BLaER1 treated with 17β-estradiol and CSF1 and Interleukin-3, amounts not matched to agents 10 nM and 100 nM (cell line): ENCODE data around the gene KMT2E.

Experiments
- H3K27ac ChIP-seq, 11 experiments: shearing (Covaris generic); formaldehyde crosslinking; 2 replicates each; pipeline ENCODE4 v1.8.1; 2022
- H3K27me3 ChIP-seq, 11 experiments: shearing (Covaris generic); formaldehyde crosslinking; 2 replicates each; pipeline ENCODE4 v1.8.1; 2022
- H3K36me3 ChIP-seq, 11 experiments: shearing (Covaris generic); formaldehyde crosslinking; 2 replicates each; pipeline ENCODE4 v1.8.1; 2022
- H3K4me1 ChIP-seq, 10 experiments: shearing (Covaris generic); formaldehyde crosslinking; 2 replicates each; pipeline ENCODE4 v1.8.1; 2022
- H3K4me2 ChIP-seq, 11 experiments: shearing (Covaris generic); formaldehyde crosslinking; 2 replicates each; pipeline ENCODE4 v1.8.1; 2022
- H3K4me3 ChIP-seq, 10 experiments: shearing (Covaris generic); formaldehyde crosslinking; 2 replicates each; pipeline ENCODE4 v1.8.1; 2022
- H3K9ac ChIP-seq, 11 experiments: shearing (Covaris generic); formaldehyde crosslinking; 2 replicates each; pipeline ENCODE4 v1.8.1; 2022
- H3K9me3 ChIP-seq, 11 experiments: shearing (Covaris generic); formaldehyde crosslinking; replicated peaks in 1 of 11; 2 replicates each; pipeline ENCODE4 v1.8.1; 2022
- H4K20me1 ChIP-seq, 11 experiments: shearing (Covaris generic); formaldehyde crosslinking; 2 replicates each; pipeline ENCODE4 v1.8.1; 2022
- Cebpa-rat ChIP-seq, 11 experiments: shearing (Covaris generic); IDR thresholded peaks; 2 replicates each; pipeline ENCODE4 v1.8.1; 2022

Gene KMT2E

DNA sequence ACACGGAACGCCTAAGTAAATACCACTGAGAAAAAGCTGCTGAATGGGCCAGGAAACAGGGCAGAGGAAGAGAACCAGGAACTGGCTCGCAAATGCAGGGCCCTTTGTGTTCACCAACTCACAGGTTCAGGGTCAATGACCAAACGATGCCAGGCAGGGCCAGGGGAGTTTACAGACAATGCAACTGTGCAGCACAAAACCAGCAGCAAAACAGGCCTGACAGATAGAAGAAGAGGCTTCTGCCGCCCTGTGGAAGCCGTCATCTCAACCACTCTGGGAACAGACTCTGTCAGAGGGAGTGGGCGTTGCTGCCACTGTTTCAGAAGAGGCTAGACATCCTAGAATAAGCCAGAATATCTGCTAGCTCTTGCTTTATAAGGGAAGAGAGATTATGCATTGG, 117.9 kb downstream of the KMT2E start:
- Histone ChIP-seq H3K4me2 (no peak overlapping the region), H3K9ac (no peak overlapping the region), H3K27me3 (no peaks in the 10 kb centered on the region), H3K27ac (no peak overlapping the region), H4K20me1 (peaks cover 0 to 37% (median 12%) of the 10 kb centered on the region in 11 experiments; a peak in 13 of 22 replicates), H3K9me3 (no peaks in the 10 kb centered on the region), H3K4me1 (peaks cover 0 to 27% (median 17%) of the 10 kb centered on the region in 10 experiments; a peak in 15 of 20 replicates), H3K4me3 (no peak overlapping the region), H3K36me3 (peaks cover 49 to 98% (median 77%) of the 10 kb centered on the region in 11 experiments)
- TF ChIP-seq Cebpa-rat (IDR thresholded peaks at IDR 0.05), result no peak

GRCh38 chr7:105132335-105132734, 118.3 kb downstream of the KMT2E start:
- H4K20me1 ChIP-seq, result peaks cover 0 to 37% (median 13%) of the 10 kb centered on the region in 11 experiments; a peak in 12 of 22 replicates
- no peak overlapping the region for H3K4me3 ChIP-seq
- no peak overlapping the region for H3K9ac ChIP-seq
- no peaks in the 10 kb centered on the region for H3K9me3 ChIP-seq
- no peak overlapping the region for H3K27ac ChIP-seq
- peaks cover 53 to 98% (median 77%) of the 10 kb centered on the region in 11 experiments for H3K36me3 ChIP-seq
- no peaks in the 10 kb centered on the region for H3K27me3 ChIP-seq
- peaks cover 0 to 23% (median 13%) of the 10 kb centered on the region in 10 experiments; a peak in 15 of 20 replicates for H3K4me1 ChIP-seq
- no peak overlapping the region for H3K4me2 ChIP-seq
- no peak for TF ChIP-seq Cebpa-rat (IDR thresholded peaks at IDR 0.05)

- no peaks in the 10 kb centered on the region for H3K9me3 ChIP-seq
- peaks cover 58 to 99% (median 81%) of the 10 kb centered on the region in 11 experiments for H3K36me3 ChIP-seq
- TF ChIP-seq Cebpa-rat (IDR thresholded peaks at IDR 0.05), result no peak
- H3K4me1 ChIP-seq, result peaks cover 0 to 18% (median 8%) of the 10 kb centered on the region in 10 experiments; a peak in 14 of 20 replicates
- H3K27me3 ChIP-seq, result no peaks in the 10 kb centered on the region
- H3K9ac ChIP-seq, result no peak overlapping the region
- H4K20me1 ChIP-seq, result peaks cover 0 to 40% (median 16%) of the 10 kb centered on the region in 11 experiments; a peak in 12 of 22 replicates
- H3K4me2 ChIP-seq, result no peak overlapping the region
- H3K27ac ChIP-seq, result no peak overlapping the region
- H3K4me3 ChIP-seq, result no peak overlapping the region
Observed at GRCh38 chr7:105132835-105133234, 118.8 kb downstream of the KMT2E start.

- peaks cover 63 to 99% (median 85%) of the 10 kb centered on the region in 11 experiments for H3K36me3 ChIP-seq
- H4K20me1 ChIP-seq, result peaks cover 0 to 45% (median 20%) of the 10 kb centered on the region in 11 experiments; a peak in 12 of 22 replicates
- no peaks in the 10 kb centered on the region for H3K27me3 ChIP-seq
- peaks cover 0 to 12% (median 3%) of the 10 kb centered on the region in 10 experiments; a peak in 13 of 20 replicates for H3K4me1 ChIP-seq
- H3K27ac ChIP-seq, result no peak overlapping the region
- no peak overlapping the region for H3K4me3 ChIP-seq
- TF ChIP-seq Cebpa-rat (IDR thresholded peaks at IDR 0.05), result no peak
- no peak overlapping the region for H3K9ac ChIP-seq
- no peak overlapping the region for H3K4me2 ChIP-seq
- H3K9me3 ChIP-seq, result no peaks in the 10 kb centered on the region
Observed at GRCh38 chr7:105133358-105133757, 119.4 kb downstream of the KMT2E start.

DNA sequence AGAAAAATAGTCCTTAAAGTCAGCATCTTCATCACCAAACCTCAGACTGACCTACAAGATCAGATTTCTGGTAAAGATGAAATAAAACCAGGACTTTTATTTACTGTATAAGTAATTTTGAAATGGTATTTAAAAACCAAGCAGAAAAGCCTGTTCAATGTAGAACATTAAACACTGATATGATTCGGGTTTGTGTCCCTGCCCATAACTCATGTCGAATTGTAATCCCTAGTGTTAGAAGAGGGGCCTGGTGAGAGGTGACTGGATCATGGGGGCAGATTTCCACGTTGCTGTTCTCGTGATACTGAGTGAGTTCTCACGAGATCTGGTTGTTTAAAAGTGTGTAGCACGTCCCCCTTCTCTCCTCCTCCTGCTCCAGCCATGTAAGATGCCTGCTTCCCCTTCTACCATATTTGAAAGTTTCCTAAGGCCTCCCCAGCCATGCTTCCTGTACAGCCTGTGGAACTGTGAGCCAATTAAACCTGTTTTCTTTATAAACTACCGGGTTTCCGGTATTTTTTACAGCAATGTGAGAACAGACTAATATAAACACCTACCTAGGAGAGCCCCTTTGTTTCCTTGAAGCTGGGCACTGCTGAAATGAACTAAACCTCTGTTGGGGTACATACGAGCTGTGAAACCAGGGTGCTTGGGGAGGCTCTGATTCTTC, 120.1 kb downstream of the KMT2E start:
- Histone ChIP-seq H4K20me1 (peaks cover 0 to 45% (median 21%) of the 10 kb centered on the region in 11 experiments; a peak in 12 of 22 replicates), H3K9me3 (no peaks in the 10 kb centered on the region), H3K4me2 (no peak overlapping the region), H3K4me1 (peaks cover 0 to 11% (median 0%) of the 10 kb centered on the region in 10 experiments; a peak in 3 of 20 replicates), H3K9ac (no peak overlapping the region), H3K4me3 (no peak overlapping the region), H3K36me3 (peaks cover 69 to 99% (median 92%) of the 10 kb centered on the region in 11 experiments), H3K27me3 (no peaks in the 10 kb centered on the region), H3K27ac (no peak overlapping the region)
- TF ChIP-seq Cebpa-rat (IDR thresholded peaks at IDR 0.05), result no peak

DNA sequence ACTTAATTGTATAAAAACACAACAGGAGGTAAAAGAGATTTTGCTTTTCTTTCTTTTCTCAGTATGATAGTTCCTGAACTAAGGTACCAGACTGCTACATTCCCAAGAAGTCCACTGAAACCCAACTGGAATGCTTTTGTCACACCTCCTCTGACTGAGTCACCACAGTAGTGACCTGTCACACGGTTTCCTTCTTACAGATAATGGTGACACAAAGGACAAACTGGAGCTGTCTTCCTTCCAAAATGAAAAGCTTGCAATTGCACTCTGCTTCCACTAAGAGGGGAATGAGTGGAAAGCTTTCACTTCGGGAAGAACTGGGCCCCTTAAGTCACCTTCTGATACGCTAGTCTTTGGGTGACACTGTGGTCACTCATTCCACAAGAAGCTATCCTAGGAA, 122.2 kb downstream of the KMT2E start:
- Histone ChIP-seq H3K4me1 (peaks cover 0 to under 1% (median 0%) of the 10 kb centered on the region in 10 experiments; a peak in 2 of 20 replicates), H3K27ac (no peak overlapping the region), H3K36me3 (peaks cover 73 to 99% (median 92%) of the 10 kb centered on the region in 11 experiments), H3K4me3 (no peak overlapping the region), H3K27me3 (no peaks in the 10 kb centered on the region), H4K20me1 (peaks cover 0 to 48% (median 26%) of the 10 kb centered on the region in 11 experiments; a peak in 14 of 22 replicates), H3K4me2 (no peak overlapping the region), H3K9me3 (no peaks in the 10 kb centered on the region), H3K9ac (no peak overlapping the region)
- TF ChIP-seq Cebpa-rat (IDR thresholded peaks at IDR 0.05), result no peak

GRCh38 chr7:105137898-105138297, 123.9 kb downstream of the KMT2E start:
- no peaks in the 10 kb centered on the region for H3K9me3 ChIP-seq
- no peak for TF ChIP-seq Cebpa-rat (IDR thresholded peaks at IDR 0.05)
- no peak overlapping the region for H3K9ac ChIP-seq
- no peak overlapping the region for H3K4me3 ChIP-seq
- no peaks in the 10 kb centered on the region for H3K27me3 ChIP-seq
- no peak overlapping the region for H3K27ac ChIP-seq
- H3K4me1 ChIP-seq, result no peaks in the 10 kb centered on the region
- peaks cover 0 to 42% (median 26%) of the 10 kb centered on the region in 11 experiments; a peak in 14 of 22 replicates for H4K20me1 ChIP-seq
- H3K36me3 ChIP-seq, result peaks cover 75 to 99% (median 90%) of the 10 kb centered on the region in 11 experiments
- H3K4me2 ChIP-seq, result no peak overlapping the region

DNA sequence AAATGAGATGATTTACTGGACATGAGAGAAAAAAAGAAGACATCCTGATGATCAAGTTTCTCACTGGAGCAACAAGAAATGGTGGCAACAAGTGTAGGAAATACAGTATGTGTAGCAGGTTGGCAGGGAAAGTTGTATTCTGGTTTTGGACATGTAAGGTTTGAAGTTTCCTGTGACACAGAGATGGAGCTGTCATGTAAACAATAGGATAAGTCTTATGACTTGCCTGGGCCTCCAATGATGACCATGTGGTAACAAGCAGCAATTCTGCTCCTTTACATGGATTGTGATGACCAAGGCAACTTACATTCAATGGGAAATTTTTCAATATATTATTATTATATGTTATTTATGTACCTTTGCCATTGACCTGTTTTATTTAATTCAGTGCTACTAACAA, 125.4 kb downstream of the KMT2E start:
- Histone ChIP-seq H3K4me3 (no peak overlapping the region), H3K27ac (no peak overlapping the region), H3K4me2 (no peak overlapping the region), H3K4me1 (no peaks in the 10 kb centered on the region), H4K20me1 (peaks cover 0 to 33% (median 20%) of the 10 kb centered on the region in 11 experiments; a peak in 14 of 22 replicates), H3K27me3 (no peaks in the 10 kb centered on the region), H3K36me3 (peaks cover 78 to 99% (median 90%) of the 10 kb centered on the region in 11 experiments), H3K9ac (no peak overlapping the region), H3K9me3 (no peaks in the 10 kb centered on the region)
- no peak for TF ChIP-seq Cebpa-rat (IDR thresholded peaks at IDR 0.05)

GRCh38 chr7:105141068-105141467, 127.1 kb downstream of the KMT2E start:
- Histone ChIP-seq H3K4me3 (no peak overlapping the region), H3K9me3 (no peaks in the 10 kb centered on the region), H3K27me3 (no peaks in the 10 kb centered on the region), H3K36me3 (peaks cover 73 to 100% (median 92%) of the 10 kb centered on the region in 11 experiments), H3K9ac (no peak overlapping the region), H3K4me2 (no peak overlapping the region), H3K27ac (no peak overlapping the region), H3K4me1 (no peaks in the 10 kb centered on the region), H4K20me1 (peaks cover 0 to 26% (median 18%) of the 10 kb centered on the region in 11 experiments; a peak in 10 of 22 replicates)
- TF ChIP-seq Cebpa-rat (IDR thresholded peaks at IDR 0.05), result no peak
